H9 (cell line): Measurements from ENCODE around the gene GUCA1C. TPM values are rescaled to one million over a fixed set of nuclear protein-coding genes. Genes with fewer than 3 reads are reported as not detected.

Experiments
- DNase-seq: peaks from one replicate; pipeline ENCODE4 v3.0.0-alpha.2; 2017
- H2AFZ ChIP-seq: one replicate; pipeline ENCODE4 v1.6.1; 2013; ENCODE audit warnings: mild to moderate bottlenecking, low read length, control low read depth, moderate library complexity
- H2AK5ac ChIP-seq: 2 replicates; pipeline ENCODE4 v1.6.1; 2013; ENCODE audit warnings: low read length, control low read depth, mixed read lengths; ENCODE audit not compliant: insufficient read length
- H2BK120ac ChIP-seq: one replicate; pipeline ENCODE4 v1.6.1; 2013; ENCODE audit warnings: low read depth, mild to moderate bottlenecking, low read length, control low read depth, inconsistent platforms; ENCODE audit not compliant: poor library complexity, severe bottlenecking
- H2BK12ac ChIP-seq: 2 replicates; pipeline ENCODE4 v1.6.1; 2013; ENCODE audit warnings: low read length, control low read depth, mixed read lengths, low read depth; ENCODE audit not compliant: insufficient read length
- H2BK15ac ChIP-seq: 2 replicates; pipeline ENCODE4 v1.6.1; 2013; ENCODE audit warnings: low read depth, low read length, control low read depth
- H2BK20ac ChIP-seq: one replicate; pipeline ENCODE4 v1.6.1; 2013; ENCODE audit warnings: low read depth, mild to moderate bottlenecking, low read length, control low read depth, inconsistent platforms; ENCODE audit not compliant: poor library complexity, severe bottlenecking
- H2BK5ac ChIP-seq: 2 replicates; pipeline ENCODE4 v1.6.1; 2013; ENCODE audit warnings: low read length, control low read depth, mixed read lengths; ENCODE audit not compliant: insufficient read length
- H3K14ac ChIP-seq: 2 replicates; pipeline ENCODE4 v1.6.1; 2013; ENCODE audit warnings: low read length, control low read depth; ENCODE audit not compliant: insufficient read depth
- H3K18ac ChIP-seq: 2 replicates; pipeline ENCODE4 v1.6.1; 2013; ENCODE audit warnings: low read depth, mild to moderate bottlenecking, mixed read lengths, low read length, control low read depth; ENCODE audit not compliant: insufficient read length
- H3K23ac ChIP-seq: 2 replicates; pipeline ENCODE4 v1.6.1; 2013; ENCODE audit warnings: low read length, control low read depth, mixed read lengths, low read depth; ENCODE audit not compliant: insufficient read length
- H3K23me2 ChIP-seq: 2 replicates; pipeline ENCODE4 v1.6.1; 2013; ENCODE audit warnings: low read depth, mild to moderate bottlenecking, mixed read lengths, low read length, control low read depth; ENCODE audit not compliant: insufficient read length, poor library complexity, severe bottlenecking
- H3K27ac ChIP-seq: 2 replicates; pipeline ENCODE4 v1.5.1; 2013; ENCODE audit warnings: low read length, control low read depth, mixed read lengths, low read depth; ENCODE audit not compliant: insufficient read length
- H3K27me3 ChIP-seq: 2 replicates; pipeline ENCODE4 v1.6.1; 2013; ENCODE audit warnings: low read length, control low read depth, inconsistent platforms; ENCODE audit not compliant: insufficient read depth
- H3K4ac ChIP-seq: 2 replicates; pipeline ENCODE4 v1.6.1; 2013; ENCODE audit warnings: low read depth, mild to moderate bottlenecking, control low read depth, inconsistent platforms, low read length, moderate library complexity
- H3K4me1 ChIP-seq: 2 replicates; pipeline ENCODE4 v1.6.1; 2013; ENCODE audit warnings: low read length, control low read depth, inconsistent platforms; ENCODE audit not compliant: insufficient read depth
- H3K4me2 ChIP-seq: 2 replicates; pipeline ENCODE4 v1.6.1; 2013; ENCODE audit warnings: low read length, control low read depth, mixed read lengths; ENCODE audit not compliant: insufficient read length, insufficient read depth
- H3K56ac ChIP-seq: 2 replicates; pipeline ENCODE4 v1.6.1; 2013; ENCODE audit warnings: low read depth, mild to moderate bottlenecking, mixed read lengths, low read length, control low read depth; ENCODE audit not compliant: insufficient read length
- H3K79me1 ChIP-seq: 2 replicates; pipeline ENCODE4 v1.6.1; 2013; ENCODE audit warnings: low read depth, mild to moderate bottlenecking, moderate library complexity, low read length, control low read depth, inconsistent platforms; ENCODE audit not compliant: insufficient read depth, poor library complexity, severe bottlenecking
- H3K79me2 ChIP-seq: 2 replicates; pipeline ENCODE4 v1.6.1; 2013; ENCODE audit warnings: low read length, control low read depth, inconsistent platforms; ENCODE audit not compliant: insufficient read depth
- H3K9ac ChIP-seq: 2 replicates; pipeline ENCODE4 v1.6.1; 2013; ENCODE audit warnings: low read length, control low read depth, mixed read lengths; ENCODE audit not compliant: insufficient read length; ENCODE audit errors: extremely low read depth
- H3K9me3 ChIP-seq: one replicate; pipeline ENCODE4 v1.6.1; 2013; ENCODE audit warnings: low read depth, low read length, inconsistent platforms; ENCODE audit not compliant: control insufficient read depth
- H3T11ph ChIP-seq: one replicate; pipeline ENCODE4 v1.6.1; 2013; ENCODE audit warnings: mild to moderate bottlenecking, low read length, control low read depth, inconsistent platforms
- H4K20me1 ChIP-seq: one replicate; pipeline ENCODE4 v1.6.1; 2013; ENCODE audit not compliant: control insufficient read depth, insufficient read length, insufficient read depth
- H4K5ac ChIP-seq: 2 replicates; pipeline ENCODE4 v1.6.1; 2013; ENCODE audit warnings: low read depth, mild to moderate bottlenecking, mixed read lengths, low read length, control low read depth; ENCODE audit not compliant: insufficient read length
- H4K8ac ChIP-seq: replicated peaks from 2 replicates; pipeline ENCODE4 v1.6.1; 2013; ENCODE audit warnings: low read length, control low read depth, mixed read lengths, low read depth; ENCODE audit not compliant: insufficient read length
- H4K91ac ChIP-seq: 2 replicates; pipeline ENCODE4 v1.6.1; 2013; ENCODE audit warnings: low read depth, mild to moderate bottlenecking, moderate library complexity, mixed read lengths, low read length, control low read depth; ENCODE audit not compliant: insufficient read length
- H3K27ac Mint-ChIP-seq, 3 experiments: 2 replicates in 2 of 3; 3 replicates in 1 of 3; pipeline ENCODE4 v1.8.0; 2020 to 2021; ENCODE audit warnings: mixed read lengths in 3 of 3, mild to moderate bottlenecking in 1 of 3, moderate library complexity in 1 of 3
- H3K27me3 Mint-ChIP-seq: 2 replicates; pipeline ENCODE4 v1.8.0; 2021; ENCODE audit warnings: low read depth, mild to moderate bottlenecking, moderate library complexity, mixed read lengths
- H3K36me3 Mint-ChIP-seq, 3 experiments: 2 replicates in 2 of 3; 3 replicates in 1 of 3; pipeline ENCODE4 v1.8.0; 2020 to 2021; ENCODE audit warnings: low read depth in 3 of 3, mixed read lengths in 3 of 3; ENCODE audit not compliant: insufficient read depth in 1 of 3
- H3K4me1 Mint-ChIP-seq, 2 experiments: 2 replicates each; pipeline ENCODE4 v1.8.0; 2020; ENCODE audit warnings: mixed read lengths in 2 of 2
- H3K4me3 Mint-ChIP-seq, 2 experiments: 2 replicates in 1 of 2; 3 replicates in 1 of 2; pipeline ENCODE4 v1.8.0; 2020 to 2021; ENCODE audit warnings: mild to moderate bottlenecking in 2 of 2, mixed read lengths in 2 of 2, moderate library complexity in 1 of 2
- H3K9me3 Mint-ChIP-seq, 2 experiments: 2 replicates in 1 of 2; 3 replicates in 1 of 2; pipeline ENCODE4 v1.8.0; 2020; ENCODE audit warnings: mild to moderate bottlenecking in 2 of 2, mixed read lengths in 2 of 2, moderate library complexity in 1 of 2
- WGBS: extraction: QIAGEN DNeasy Blood & Tissue Kit; methylation state at CpG from one replicate; pipeline ENCODE4 v1.1.7; 2013; ENCODE audit warnings: missing lambda C conversion rate, low lambda C conversion rate, mixed read lengths; ENCODE audit not compliant: insufficient read length; ENCODE audit errors: extremely low coverage; 5-methylcytosine and 5-hydroxymethylcytosine counted together
- long read RNA-seq: library from polyadenylated mRNA; unstranded; transcript quantifications from one replicate; pipeline ENCODE4 v2.0.0, GENCODE V29; 2020
- total RNA-seq: library from RNA; stranded (reverse); gene quantifications from 2 replicates; pipeline ENCODE4 v1.2.1, GENCODE V29; 2021
- TF ChIP-seq, protein P1 (sequence below): fragments of 200-600 bp; sonication (generic); conservative IDR thresholded peaks from 3 replicates; pipeline ENCODE4 v1.8.0; 2021; ENCODE audit warnings: antibody characterized with exemption, mild to moderate bottlenecking

The GUCA1C gene, protein sequence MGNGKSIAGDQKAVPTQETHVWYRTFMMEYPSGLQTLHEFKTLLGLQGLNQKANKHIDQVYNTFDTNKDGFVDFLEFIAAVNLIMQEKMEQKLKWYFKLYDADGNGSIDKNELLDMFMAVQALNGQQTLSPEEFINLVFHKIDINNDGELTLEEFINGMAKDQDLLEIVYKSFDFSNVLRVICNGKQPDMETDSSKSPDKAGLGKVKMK
- total RNA-seq = not detected in 2 replicates
- long read RNA-seq = 0 reads

DNA sequence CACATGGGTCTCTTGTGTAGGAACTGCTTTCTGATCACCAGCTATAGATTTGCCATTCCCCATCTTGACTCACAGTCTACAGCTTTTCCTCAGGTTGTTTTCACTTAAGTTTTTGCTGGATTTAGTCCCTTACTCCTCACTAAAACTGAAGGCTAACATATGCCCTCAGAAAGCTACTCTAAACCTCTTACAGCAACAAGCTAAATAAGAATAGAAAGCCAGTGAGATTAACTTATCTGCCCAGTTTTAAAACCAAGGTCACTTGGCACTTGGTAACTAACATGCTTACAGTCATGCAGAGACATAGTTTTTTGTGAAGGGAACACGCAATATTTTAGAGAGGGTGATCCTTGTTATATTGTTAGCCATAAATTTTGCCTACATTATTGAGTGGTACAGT, at the start of gene GUCA1C:
Gene GUCA1C, minus strand, starts transcription at position 180 of the 400 bp plus-strand sequence. Its CDS starts 117 bp downstream, at position 63.
- H3K23me2 ChIP-seq = no peaks in the 10 kb centered on the region
- H3T11ph ChIP-seq = no peak within 1 kb of the TSS
- H3K9me3 ChIP-seq = no peaks in the 10 kb centered on the region
- no peak within 1 kb of the TSS for H3K14ac ChIP-seq
- H3K18ac ChIP-seq = no peak within 1 kb of the TSS
- no CpG with 5 or more reads among the region's 1 CpG for WGBS
- H4K20me1 ChIP-seq = no peaks in the 10 kb centered on the region
- H3K56ac ChIP-seq = no peak within 1 kb of the TSS
- H3K4me1 ChIP-seq = no peaks in the 10 kb centered on the region
- H2BK20ac ChIP-seq = no peak within 1 kb of the TSS
- no peaks in the 10 kb centered on the region for H3K27me3 ChIP-seq
- Mint-ChIP-seq H3K4me1 (no peaks in the 10 kb centered on the region), H3K9me3 (no peaks in the 10 kb centered on the region), H3K36me3 (no peaks in the 10 kb centered on the region), H3K27ac (no peak within 1 kb of the TSS; a peak in 1 of 7 replicates), H3K27me3 (no peaks in the 10 kb centered on the region), H3K4me3 (no peak within 1 kb of the TSS)
- H2BK120ac ChIP-seq = no peak within 1 kb of the TSS
- no peak within 1 kb of the TSS for H3K4ac ChIP-seq
- H2AFZ ChIP-seq = no peak within 1 kb of the TSS
- H4K91ac ChIP-seq = no peak within 1 kb of the TSS
- no peak for DNase-seq
- H2BK12ac ChIP-seq = no peak within 1 kb of the TSS
- H2AK5ac ChIP-seq = no peak within 1 kb of the TSS
- H3K79me1 ChIP-seq = no peaks in the 10 kb centered on the region
- no peak within 1 kb of the TSS for H3K9ac ChIP-seq
- H4K8ac ChIP-seq = no peak within 1 kb of the TSS
- H3K4me2 ChIP-seq = no peak within 1 kb of the TSS
- no peak within 1 kb of the TSS for H4K5ac ChIP-seq
- H3K23ac ChIP-seq = no peak within 1 kb of the TSS
- no peak within 1 kb of the TSS for H2BK15ac ChIP-seq
- H2BK5ac ChIP-seq = no peak within 1 kb of the TSS
- H3K27ac ChIP-seq = no peak within 1 kb of the TSS
- no peaks in the 10 kb centered on the region for H3K79me2 ChIP-seq
- TF ChIP-seq, protein P1, sequence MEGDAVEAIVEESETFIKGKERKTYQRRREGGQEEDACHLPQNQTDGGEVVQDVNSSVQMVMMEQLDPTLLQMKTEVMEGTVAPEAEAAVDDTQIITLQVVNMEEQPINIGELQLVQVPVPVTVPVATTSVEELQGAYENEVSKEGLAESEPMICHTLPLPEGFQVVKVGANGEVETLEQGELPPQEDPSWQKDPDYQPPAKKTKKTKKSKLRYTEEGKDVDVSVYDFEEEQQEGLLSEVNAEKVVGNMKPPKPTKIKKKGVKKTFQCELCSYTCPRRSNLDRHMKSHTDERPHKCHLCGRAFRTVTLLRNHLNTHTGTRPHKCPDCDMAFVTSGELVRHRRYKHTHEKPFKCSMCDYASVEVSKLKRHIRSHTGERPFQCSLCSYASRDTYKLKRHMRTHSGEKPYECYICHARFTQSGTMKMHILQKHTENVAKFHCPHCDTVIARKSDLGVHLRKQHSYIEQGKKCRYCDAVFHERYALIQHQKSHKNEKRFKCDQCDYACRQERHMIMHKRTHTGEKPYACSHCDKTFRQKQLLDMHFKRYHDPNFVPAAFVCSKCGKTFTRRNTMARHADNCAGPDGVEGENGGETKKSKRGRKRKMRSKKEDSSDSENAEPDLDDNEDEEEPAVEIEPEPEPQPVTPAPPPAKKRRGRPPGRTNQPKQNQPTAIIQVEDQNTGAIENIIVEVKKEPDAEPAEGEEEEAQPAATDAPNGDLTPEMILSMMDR = no peak
